ENCODE measurements around the gene TRMT44. TPM values are rescaled to one million over a fixed set of nuclear protein-coding genes. Genes with fewer than 3 reads are reported as not detected.

Gene TRMT44
- total and polyA plus RNA-seq, 7 experiments from 2014 or later = 13.8 to 33.7 (median 29.3) TPM

GRCh38 chr4:8428288-8429097 is 12.1 kb upstream of the TRMT44 start:
- H3K27me3 Mint-ChIP-seq = no peaks in the 10 kb centered on the region
- peak; percentile 99 for ATAC-seq
- intact Hi-C loops (cut with micrococcal nuclease) = loop anchor here (1.0 to 10.0 kb wide), 6 partner anchors 8 to 1266 kb away; partner anchors contain the start of genes ACOX3 (in 2 of the 2), TRMT44 (in 2 of the 2) and ABLIM2 (in 1 of the 2)
- H3K4me3 ChIP-seq (ENCODE audit: low read length) = peak overlapping the region; percentile 95
- peak overlapping the region; percentile 84 for H3K27ac ChIP-seq (ENCODE audit: low read depth, low read length)
- H3K36me3 ChIP-seq (ENCODE audit: control insufficient read depth in 2 of 3, insufficient read depth in 3 of 3, low read length in 3 of 3) = peaks cover 0 to 6% (median 0%) of the 10 kb centered on the region in 3 experiments
- CTCF ChIA-PET = interaction anchor here (1.1 kb wide), 1 partner anchor 10 kb away, joined by 3 read pairs; no protein-coding TSS in a partner anchor
- POLR2A ChIA-PET = interaction anchor here (0.8 to 3.3 kb wide), 3 partner anchors 10 to 1361 kb away, joined by 3 to 28 read pairs (median 8); partner anchors contain the start of genes ACOX3 and TRMT44
- no peaks in the 10 kb centered on the region for H3K9me3 ChIP-seq (ENCODE audit: control insufficient read depth in 2 of 3, low read length in 3 of 3)
- peaks cover 0 to 2% (median 0%) of the 10 kb centered on the region in 11 donors for H3K9me3 Mint-ChIP-seq
- H3K36me3 Mint-ChIP-seq = peaks cover 0 to 4% (median 0%) of the 10 kb centered on the region in 5 donors
- H3K4me3 Mint-ChIP-seq = peak overlapping the region; percentile 85 to 98 (median 95)
- peak overlapping the region; percentile 69 to 94 (median 92) for H3K27ac Mint-ChIP-seq
- peaks cover 15 to 54% (median 48%) of the 10 kb centered on the region in 7 donors for H3K4me1 Mint-ChIP-seq
- DNase-seq = peak; percentile 81 to 99 (median 91)
- peaks cover 13 to 17% of the 10 kb centered on the region in 2 donors for H3K4me1 ChIP-seq (ENCODE audit: control insufficient read depth in 2 of 2, insufficient read depth in 2 of 2, low read length in 2 of 2)
- no peaks in the 10 kb centered on the region for H3K27me3 ChIP-seq (ENCODE audit: control insufficient read depth in 2 of 2, insufficient read depth in 2 of 2, low read length in 2 of 2)

- peak overlapping the region in 1 of 9 donors; percentile 26 for H3K27ac Mint-ChIP-seq
Observed at GRCh38 chr4:8431553-8431952, 9.0 kb upstream of the TRMT44 start.

GRCh38 chr4:8433136-8433535 is 7.4 kb upstream of the TRMT44 start:
- CTCF ChIA-PET = no interaction called here
- H3K36me3 Mint-ChIP-seq = peaks cover 0 to 8% (median 2%) of the 10 kb centered on the region in 5 donors
- peak overlapping the region in 3 of 9 donors; percentile 1 to 25 (median 17) for H3K27ac Mint-ChIP-seq

More at GRCh38 chr4:8431553-8431952, 9.0 kb upstream of the TRMT44 start:
- intact Hi-C loops (cut with micrococcal nuclease) = no loop called here
- H3K36me3 Mint-ChIP-seq = peaks cover 0 to 8% (median 2%) of the 10 kb centered on the region in 5 donors
- H3K4me1 Mint-ChIP-seq = peaks cover 21 to 58% (median 55%) of the 10 kb centered on the region in 7 donors
- Histone ChIP-seq H3K27ac (ENCODE audit: low read depth, low read length) (no peak overlapping the region), H3K36me3 (ENCODE audit: control insufficient read depth in 2 of 3, insufficient read depth in 3 of 3, low read length in 3 of 3) (peaks cover 0 to 6% (median 0%) of the 10 kb centered on the region in 3 experiments), H3K9me3 (ENCODE audit: control insufficient read depth in 2 of 3, low read length in 3 of 3) (no peaks in the 10 kb centered on the region), H3K27me3 (ENCODE audit: control insufficient read depth in 2 of 2, insufficient read depth in 2 of 2, low read length in 2 of 2) (no peaks in the 10 kb centered on the region), H3K4me3 (ENCODE audit: low read length) (no peak overlapping the region), H3K4me1 (ENCODE audit: control insufficient read depth in 2 of 2, insufficient read depth in 2 of 2, low read length in 2 of 2) (peaks cover 20 to 27% of the 10 kb centered on the region in 2 donors)
- peak overlapping the region in 2 of 10 donors; percentile 6 to 59 for H3K4me3 Mint-ChIP-seq
- POLR2A ChIA-PET = interaction anchor here (0.7 kb wide), 1 partner anchor 9 kb away, joined by 3 read pairs; no protein-coding TSS in a partner anchor
- H3K9me3 Mint-ChIP-seq = peaks cover 0 to 2% (median 0%) of the 10 kb centered on the region in 11 donors
- ATAC-seq = no peak
- DNase-seq = no peak
- CTCF ChIA-PET = no interaction called here
- H3K27me3 Mint-ChIP-seq = no peaks in the 10 kb centered on the region

GRCh38 chr4:8434251-8435073 is 6.1 kb upstream of the TRMT44 start:
- POLR2A ChIA-PET = no interaction called here
- intact Hi-C loops (cut with micrococcal nuclease) = no loop called here
- CTCF ChIA-PET = no interaction called here
- Mint-ChIP-seq H3K4me3 (peak overlapping the region in 9 of 10 donors; percentile 10 to 88 (median 83)), H3K4me1 (peaks cover 33 to 62% (median 58%) of the 10 kb centered on the region in 7 donors), H3K36me3 (peaks cover 0 to 9% (median 2%) of the 10 kb centered on the region in 5 donors), H3K27me3 (no peaks in the 10 kb centered on the region), H3K27ac (peak overlapping the region in 7 of 9 donors; percentile 73 to 95 (median 88)), H3K9me3 (peaks cover 0 to 5% (median 0%) of the 10 kb centered on the region in 11 donors)
- Histone ChIP-seq H3K4me1 (ENCODE audit: control insufficient read depth in 2 of 2, insufficient read depth in 2 of 2, low read length in 2 of 2) (peaks cover 16% of the 10 kb centered on the region in 2 donors), H3K9me3 (ENCODE audit: control insufficient read depth in 2 of 3, low read length in 3 of 3) (no peaks in the 10 kb centered on the region), H3K4me3 (ENCODE audit: low read length) (no peak overlapping the region), H3K27ac (ENCODE audit: low read depth, low read length) (peak overlapping the region; percentile 79), H3K27me3 (ENCODE audit: control insufficient read depth in 2 of 2, insufficient read depth in 2 of 2, low read length in 2 of 2) (no peaks in the 10 kb centered on the region), H3K36me3 (ENCODE audit: control insufficient read depth in 2 of 3, insufficient read depth in 3 of 3, low read length in 3 of 3) (no peaks in the 10 kb centered on the region)
- DNase-seq (no peak), ATAC-seq (no peak)

More at GRCh38 chr4:8433136-8433535, 7.4 kb upstream of the TRMT44 start:
- Histone ChIP-seq H3K27me3 (ENCODE audit: control insufficient read depth in 2 of 2, insufficient read depth in 2 of 2, low read length in 2 of 2) (no peaks in the 10 kb centered on the region), H3K9me3 (ENCODE audit: control insufficient read depth in 2 of 3, low read length in 3 of 3) (no peaks in the 10 kb centered on the region), H3K36me3 (ENCODE audit: control insufficient read depth in 2 of 3, insufficient read depth in 3 of 3, low read length in 3 of 3) (peaks cover 0 to 2% (median 0%) of the 10 kb centered on the region in 3 experiments), H3K4me3 (ENCODE audit: low read length) (no peak overlapping the region), H3K27ac (ENCODE audit: low read depth, low read length) (no peak overlapping the region), H3K4me1 (ENCODE audit: control insufficient read depth in 2 of 2, insufficient read depth in 2 of 2, low read length in 2 of 2) (peaks cover 10 to 18% of the 10 kb centered on the region in 2 donors)
- intact Hi-C loops (cut with micrococcal nuclease) = no loop called here
- Mint-ChIP-seq H3K4me1 (peaks cover 31 to 60% (median 53%) of the 10 kb centered on the region in 7 donors), H3K9me3 (peaks cover 0 to 5% (median 0%) of the 10 kb centered on the region in 11 donors), H3K4me3 (no peak overlapping the region), H3K27me3 (no peaks in the 10 kb centered on the region)
- ATAC-seq = no peak
- POLR2A ChIA-PET = no interaction called here
- no peak for DNase-seq

- H3K4me3 Mint-ChIP-seq = peak overlapping the region; percentile 71 to 88 (median 83)
- H3K9me3 Mint-ChIP-seq = peaks cover 0 to 9% (median 0%) of the 10 kb centered on the region in 11 donors
- CTCF ChIA-PET = no interaction called here
- H3K4me3 ChIP-seq (ENCODE audit: low read length) = peak overlapping the region; percentile 64
- intact Hi-C loops (cut with micrococcal nuclease) = loop anchor here in 1 of 2 donors (1.0 kb wide), 1 partner anchor 7 kb away; no protein-coding TSS in a partner anchor
- peak overlapping the region; percentile 79 for H3K27ac ChIP-seq (ENCODE audit: low read depth, low read length)
- peaks cover 22 to 23% of the 10 kb centered on the region in 2 donors for H3K4me1 ChIP-seq (ENCODE audit: control insufficient read depth in 2 of 2, insufficient read depth in 2 of 2, low read length in 2 of 2)
- H3K27ac Mint-ChIP-seq = peak overlapping the region; percentile 65 to 95 (median 88)
- ATAC-seq = peak; percentile 43
- POLR2A ChIA-PET = no interaction called here
- H3K9me3 ChIP-seq (ENCODE audit: control insufficient read depth in 2 of 3, low read length in 3 of 3) = no peaks in the 10 kb centered on the region
- H3K4me1 Mint-ChIP-seq = peaks cover 40 to 69% (median 65%) of the 10 kb centered on the region in 7 donors
- H3K36me3 ChIP-seq (ENCODE audit: control insufficient read depth in 2 of 3, insufficient read depth in 3 of 3, low read length in 3 of 3) = peaks cover 0 to 1% (median 0%) of the 10 kb centered on the region in 3 experiments
- peak in 8 of 9 donors; percentile 12 to 40 (median 21) for DNase-seq
- peaks cover 0 to 10% (median 8%) of the 10 kb centered on the region in 5 donors for H3K36me3 Mint-ChIP-seq
- no peaks in the 10 kb centered on the region for H3K27me3 ChIP-seq (ENCODE audit: control insufficient read depth in 2 of 2, insufficient read depth in 2 of 2, low read length in 2 of 2)
- peaks cover 0 to 2% (median 0%) of the 10 kb centered on the region in 5 donors for H3K27me3 Mint-ChIP-seq
Observed at GRCh38 chr4:8435656-8436121, 4.9 kb upstream of the TRMT44 start.

- Histone ChIP-seq H3K4me1 (ENCODE audit: control insufficient read depth in 2 of 2, insufficient read depth in 2 of 2, low read length in 2 of 2) (peaks cover 31 to 32% of the 10 kb centered on the region in 2 donors), H3K4me3 (ENCODE audit: low read length) (no peak overlapping the region), H3K27ac (ENCODE audit: low read depth, low read length) (no peak overlapping the region), H3K36me3 (ENCODE audit: control insufficient read depth in 2 of 3, insufficient read depth in 3 of 3, low read length in 3 of 3) (peaks cover 0 to 7% (median 0%) of the 10 kb centered on the region in 3 experiments), H3K27me3 (ENCODE audit: control insufficient read depth in 2 of 2, insufficient read depth in 2 of 2, low read length in 2 of 2) (no peaks in the 10 kb centered on the region), H3K9me3 (ENCODE audit: control insufficient read depth in 2 of 3, low read length in 3 of 3) (no peaks in the 10 kb centered on the region)
- ChIA-PET POLR2A (no interaction called here), CTCF (no interaction called here)
- Mint-ChIP-seq H3K4me3 (peak overlapping the region in 5 of 10 donors; percentile 28 to 55 (median 39)), H3K4me1 (peaks cover 49 to 80% (median 78%) of the 10 kb centered on the region in 7 donors), H3K27me3 (peaks cover 0 to 2% (median 0%) of the 10 kb centered on the region in 5 donors), H3K9me3 (peaks cover 0 to 9% (median 0%) of the 10 kb centered on the region in 11 donors), H3K36me3 (peaks cover 0 to 10% (median 8%) of the 10 kb centered on the region in 5 donors), H3K27ac (peak overlapping the region in 5 of 9 donors; percentile 41 to 89 (median 76))
- DNase-seq (no peak), ATAC-seq (no peak)
- intact Hi-C loops (cut with micrococcal nuclease) = no loop called here
Observed at GRCh38 chr4:8437281-8437680, 3.3 kb upstream of the TRMT44 start.
